ENCODE results near the gene CLIC5. TPM values are rescaled to one million over a fixed set of nuclear protein-coding genes. Genes with fewer than 3 reads are reported as not detected.

Gene CLIC5
- total and polyA plus RNA-seq, 2 of the 8 experiments (the other 6 are each of a cell fraction or from before 2014, with no cell fraction given) = 0.12 to 0.15 TPM

GRCh38 chr6:45881705-45882467, 133.8 kb downstream of the CLIC5 start (continued):
- TF ChIP-seq CHD7 (IDR thresholded peaks at IDR 0.05; ENCODE audit: insufficient replicate concordance, low read length) (no peak), USF2 (IDR thresholded peaks at IDR 0.05; ENCODE audit: low read length) (no peak), ASH2L (IDR thresholded peaks at IDR 0.05; ENCODE audit: low read length) (no peak), YY1 (IDR thresholded peaks at IDR 0.05; ENCODE audit: low read depth, low read length) (no peak), CBX5 (IDR thresholded peaks at IDR 0.05; ENCODE audit: low read depth, low read length) (no peak), FOSL1 (IDR thresholded peaks at IDR 0.05; ENCODE audit: insufficient read depth, low read depth, low read length) (no peak), HDAC6 (IDR thresholded peaks at IDR 0.05; ENCODE audit: low read depth, low read length) (no peak), BRCA1 (IDR thresholded peaks at IDR 0.05; ENCODE audit: low read depth, low read length) (no peak), CEBPB (IDR thresholded peaks at IDR 0.05; ENCODE audit: low read depth, low read length) (no peak)
- TF ChIP-seq, protein P1, sequence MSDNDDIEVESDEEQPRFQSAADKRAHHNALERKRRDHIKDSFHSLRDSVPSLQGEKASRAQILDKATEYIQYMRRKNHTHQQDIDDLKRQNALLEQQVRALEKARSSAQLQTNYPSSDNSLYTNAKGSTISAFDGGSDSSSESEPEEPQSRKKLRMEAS (IDR thresholded peaks at IDR 0.05) = no peak

Data from H1 (cell line).